HG03139 (cell line): Measurements from ENCODE around the gene COL21A1.

Source experiments
- ATAC-seq: cut with Tn5 transposase; IDR thresholded peaks from one replicate; pipeline ENCODE4 v1.9.1; 2021; ENCODE audit not compliant: unreplicated experiment

Gene COL21A1

DNA sequence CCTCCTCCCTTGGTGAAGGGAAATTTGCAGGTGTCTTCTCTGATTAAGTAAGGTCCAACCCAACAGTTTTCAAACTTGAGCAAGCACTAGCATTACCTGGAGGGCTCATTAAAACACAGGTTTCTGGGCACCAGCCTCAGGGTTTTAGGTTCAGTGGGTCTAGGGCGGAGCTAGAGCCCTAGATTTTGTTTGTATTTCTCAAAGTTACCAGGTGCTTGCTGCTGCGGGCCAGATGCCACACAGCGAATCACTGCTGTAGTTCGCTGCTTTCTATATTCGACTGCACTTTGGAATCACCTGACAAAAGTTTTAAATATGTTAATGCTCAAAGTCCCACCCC is 869 bp downstream of the COL21A1 start:
- no peak for ATAC-seq

DNA sequence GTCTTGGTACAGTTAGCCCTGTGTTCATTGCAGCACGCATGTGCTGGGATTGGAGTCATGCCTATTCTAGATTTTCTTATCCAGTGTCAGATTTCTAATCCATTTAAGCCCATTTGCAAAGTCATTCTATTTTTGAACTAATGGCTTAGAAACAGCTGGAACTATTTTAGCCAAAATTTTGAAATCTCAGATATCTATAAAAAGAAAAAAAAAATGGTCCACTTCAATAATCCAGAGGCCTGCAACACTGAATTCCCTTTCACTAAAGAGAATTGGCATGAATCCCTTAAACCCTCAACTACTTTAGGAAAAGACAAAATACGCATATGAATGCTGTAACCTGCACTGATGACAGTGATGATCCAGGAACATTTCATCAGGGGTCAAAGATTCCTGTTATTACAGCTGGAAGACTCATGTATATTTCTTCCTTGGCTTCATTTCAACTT is 1.5 kb downstream of the COL21A1 start:
- no peak for ATAC-seq

DNA sequence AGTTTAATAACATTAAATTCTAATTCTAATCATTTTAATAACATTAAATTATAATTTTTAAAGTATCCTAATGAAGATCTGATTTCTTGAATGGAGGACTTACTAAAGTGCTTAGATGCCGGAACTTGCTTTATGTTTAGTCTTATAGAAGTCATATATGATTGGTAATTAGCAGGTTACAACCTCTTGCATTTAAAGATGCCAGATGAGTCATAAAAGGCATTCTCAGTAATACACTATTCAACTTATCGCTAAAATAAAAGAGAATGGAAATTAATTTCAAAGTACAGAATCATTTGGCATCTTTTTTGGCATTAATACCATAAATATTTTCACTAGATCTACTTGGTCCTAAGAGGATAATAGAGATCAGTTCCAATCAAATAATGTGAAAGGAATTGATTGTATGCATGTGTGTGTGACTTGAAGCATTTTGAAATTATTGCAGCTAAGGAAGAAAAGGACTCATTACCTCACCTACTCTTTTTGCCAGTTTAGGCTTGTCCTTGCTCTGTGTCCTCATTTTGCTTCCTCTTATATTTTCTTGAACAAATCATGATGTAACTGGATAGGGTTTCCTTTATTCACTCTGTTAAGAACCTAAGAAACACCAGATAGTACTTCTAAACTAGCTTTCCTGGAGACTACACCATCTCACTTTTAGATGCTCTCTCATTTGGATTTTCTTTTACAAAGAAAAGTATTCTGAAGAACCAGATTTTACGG is 2.7 kb downstream of the COL21A1 start:
- no peak for ATAC-seq

DNA sequence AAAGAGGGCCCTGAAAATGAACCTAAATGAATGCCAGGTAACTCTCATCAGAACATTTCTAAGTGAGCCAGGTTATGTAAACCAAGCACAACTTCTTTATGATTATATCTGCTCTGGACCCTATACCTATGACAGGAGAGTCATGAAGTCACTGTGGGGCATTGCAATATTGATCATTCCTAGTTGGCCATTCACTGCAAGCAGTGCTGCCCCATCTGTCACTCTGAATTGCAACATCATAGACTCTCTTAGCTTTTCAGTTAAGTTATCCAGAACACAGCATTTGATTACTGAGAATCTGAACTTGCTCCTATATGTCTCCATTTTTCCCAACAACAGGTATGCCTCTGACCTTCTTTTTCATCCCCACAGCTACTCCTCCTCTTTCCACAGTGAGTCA is 3.3 kb downstream of the COL21A1 start:
- no peak for ATAC-seq

DNA sequence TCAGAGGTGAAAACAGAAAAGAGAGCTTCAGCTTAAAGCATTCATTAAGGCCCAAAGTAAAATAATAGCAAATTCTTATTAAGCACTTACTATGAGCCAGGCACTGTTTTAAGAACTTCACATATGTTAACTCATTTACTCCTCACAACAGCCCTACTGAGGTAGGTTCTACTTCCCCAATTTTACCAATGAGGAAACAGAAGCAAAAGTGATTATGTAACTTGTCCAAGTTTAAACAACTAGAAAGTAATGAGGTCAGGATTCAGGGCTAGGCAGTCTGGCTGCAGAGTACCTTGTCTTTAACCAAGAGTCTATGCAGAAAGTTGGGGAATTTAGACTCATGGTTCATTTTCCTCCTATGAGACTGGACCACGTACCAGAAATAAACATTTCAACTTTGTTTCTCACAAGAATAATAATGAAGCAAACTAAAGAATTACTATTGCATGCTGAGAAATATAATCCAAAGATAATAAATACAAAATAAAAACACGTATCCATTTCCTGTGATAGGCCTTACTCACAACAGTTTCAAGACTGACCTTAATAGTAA is 3.8 kb downstream of the COL21A1 start:
- no peak for ATAC-seq

DNA sequence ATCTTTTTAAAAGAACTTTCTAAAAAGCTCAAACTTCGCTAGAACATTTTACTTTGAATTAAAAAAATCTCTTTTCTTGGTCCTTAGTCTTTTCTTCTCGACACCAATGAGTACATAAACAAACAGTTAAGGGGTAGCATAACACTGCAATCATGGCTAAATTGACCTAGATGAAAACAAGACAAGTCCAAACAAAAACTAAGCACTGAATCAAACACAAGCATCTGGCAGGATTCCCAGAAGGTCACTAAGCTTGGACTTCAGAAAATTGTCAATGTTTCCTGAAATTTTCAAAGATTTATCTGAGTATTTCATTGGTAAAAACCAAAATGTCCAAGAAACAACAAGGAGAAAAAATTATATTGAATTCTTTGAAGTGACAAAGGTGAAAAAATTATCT is 5.0 kb downstream of the COL21A1 start:
- no peak for ATAC-seq

DNA sequence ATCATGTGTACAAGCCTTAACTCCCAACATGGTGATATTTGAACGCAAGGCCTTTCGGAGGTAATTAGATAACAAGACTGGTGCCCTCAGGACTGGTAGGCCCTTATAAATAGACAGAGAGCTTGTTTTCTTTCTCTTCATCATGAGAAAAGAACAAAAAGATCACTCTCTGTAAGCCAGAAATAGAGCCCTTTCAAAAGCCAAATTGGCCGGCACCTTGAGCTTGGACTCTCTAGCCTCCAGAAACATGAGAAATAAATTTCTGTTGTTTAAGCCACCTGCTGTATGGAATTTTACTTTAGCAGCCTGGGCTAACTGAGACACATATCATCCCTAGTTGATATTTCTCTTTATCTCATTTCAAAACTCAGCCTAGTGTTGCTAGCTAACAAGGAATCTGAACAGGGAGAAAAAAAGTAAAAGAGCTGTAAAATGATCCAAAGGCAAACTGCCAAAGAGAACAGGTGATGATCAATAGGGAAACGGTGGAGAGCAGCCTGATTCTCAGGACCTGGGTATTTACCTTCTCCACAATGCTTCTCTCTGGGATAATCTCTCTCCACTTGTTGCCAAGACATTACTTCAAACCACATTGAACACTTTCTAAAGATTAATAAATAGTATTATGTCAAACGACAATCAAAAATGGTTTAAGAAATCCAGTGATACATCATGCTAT is 6.1 kb downstream of the COL21A1 start:
- ATAC-seq = no peak

DNA sequence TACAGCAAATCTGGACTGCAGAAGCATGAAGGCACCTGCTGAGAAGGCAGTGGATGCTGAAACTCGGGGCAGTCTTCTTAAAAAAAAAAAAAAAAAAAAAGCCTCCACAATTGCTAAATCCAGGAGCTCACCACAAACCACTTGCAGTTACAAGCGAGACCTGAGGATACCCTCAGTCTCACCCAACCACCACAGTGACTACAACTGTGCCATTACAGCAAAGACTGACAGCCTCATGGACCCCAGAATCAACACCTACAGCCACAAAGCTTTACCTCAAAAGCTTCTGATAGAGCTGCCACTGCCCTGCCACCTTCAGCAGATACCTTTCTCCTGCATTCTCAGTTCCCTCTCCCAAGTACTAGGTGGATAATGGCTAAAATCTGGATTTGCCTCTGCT is 9.0 kb downstream of the COL21A1 start:
- ATAC-seq = no peak

DNA sequence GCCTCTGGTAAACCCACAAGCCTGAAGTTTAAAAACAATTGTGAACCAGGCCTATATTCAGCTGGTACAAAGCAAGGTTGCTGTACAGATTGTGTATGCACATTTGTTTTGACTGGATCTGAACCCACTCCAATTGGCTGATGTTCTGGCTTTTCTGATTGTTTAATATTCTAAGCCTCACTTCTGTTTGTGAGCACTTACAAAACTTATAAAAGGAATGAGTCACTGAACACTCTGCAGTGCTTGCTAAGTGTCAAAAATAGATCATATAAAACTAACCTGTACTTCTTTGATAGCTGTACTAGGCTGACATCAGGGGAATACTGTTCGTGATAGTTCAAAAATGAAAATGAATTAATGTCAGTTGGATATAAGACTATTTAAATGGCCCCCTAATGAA is 12.1 kb downstream of the COL21A1 start:
- ATAC-seq = no peak

DNA sequence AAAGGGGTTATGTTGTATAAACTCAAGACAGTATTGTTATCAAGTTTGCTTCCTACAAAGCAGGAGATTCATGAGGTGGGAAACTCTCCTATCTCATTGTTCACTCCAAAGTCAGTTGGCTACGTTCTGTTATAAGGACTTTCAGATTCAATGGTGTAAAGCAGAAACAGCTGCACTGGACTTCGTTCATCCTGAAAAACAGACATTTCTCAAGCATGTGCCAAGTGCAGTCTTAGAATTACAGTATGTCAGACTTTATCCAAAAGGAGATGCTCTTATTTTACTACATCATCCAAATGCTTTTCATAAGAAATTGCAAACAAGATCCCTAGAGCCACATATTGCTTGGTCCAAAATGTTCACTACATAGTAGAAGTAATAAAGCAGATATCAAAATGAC is 14.9 kb downstream of the COL21A1 start:
- no peak for ATAC-seq

DNA sequence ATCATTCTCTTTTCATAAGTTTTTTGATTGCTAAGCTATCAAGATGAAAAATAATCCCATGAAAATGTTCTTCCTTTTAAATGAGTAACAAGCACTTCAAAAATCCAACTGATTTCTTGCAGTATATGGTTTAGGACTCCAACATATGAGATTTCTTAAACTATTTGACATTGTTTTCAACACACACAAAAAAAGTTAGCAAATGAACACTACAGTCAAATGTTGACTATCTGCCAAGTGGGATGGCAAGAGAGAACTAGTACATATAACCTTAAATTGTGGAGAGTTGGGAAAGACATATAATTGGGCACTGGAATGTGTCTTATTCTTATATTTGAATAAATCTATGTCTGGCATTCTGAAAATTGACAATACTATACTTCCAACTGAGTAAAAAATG is 15.6 kb downstream of the COL21A1 start:
- no peak for ATAC-seq

DNA sequence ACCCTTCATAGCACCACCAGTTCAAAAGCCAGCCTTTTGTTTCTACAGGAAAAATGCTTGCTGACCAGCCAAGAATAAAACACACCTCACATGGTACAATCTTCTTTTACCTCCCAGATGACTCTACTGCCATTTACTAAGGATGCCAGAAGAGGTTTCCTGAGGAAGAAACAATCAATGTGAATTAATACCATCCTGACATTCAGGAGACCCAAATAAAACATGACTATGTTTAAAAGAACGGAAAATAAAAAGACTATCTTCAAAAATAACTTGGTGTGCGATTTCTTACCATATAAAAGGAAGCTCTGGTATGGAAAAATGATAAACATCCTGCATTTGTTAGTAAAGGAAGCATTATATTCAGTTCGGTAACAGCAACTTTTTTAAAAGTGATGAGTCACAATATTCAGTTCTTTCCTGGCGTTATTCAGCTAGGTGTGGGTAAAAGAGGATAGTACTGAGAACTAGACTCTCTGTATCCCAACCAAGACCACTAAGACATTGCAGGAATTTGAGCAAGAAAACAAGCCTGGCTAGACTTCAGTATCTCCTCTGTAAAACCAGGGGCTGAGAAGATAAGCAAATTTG is 16.3 kb downstream of the COL21A1 start:
- no peak for ATAC-seq

DNA sequence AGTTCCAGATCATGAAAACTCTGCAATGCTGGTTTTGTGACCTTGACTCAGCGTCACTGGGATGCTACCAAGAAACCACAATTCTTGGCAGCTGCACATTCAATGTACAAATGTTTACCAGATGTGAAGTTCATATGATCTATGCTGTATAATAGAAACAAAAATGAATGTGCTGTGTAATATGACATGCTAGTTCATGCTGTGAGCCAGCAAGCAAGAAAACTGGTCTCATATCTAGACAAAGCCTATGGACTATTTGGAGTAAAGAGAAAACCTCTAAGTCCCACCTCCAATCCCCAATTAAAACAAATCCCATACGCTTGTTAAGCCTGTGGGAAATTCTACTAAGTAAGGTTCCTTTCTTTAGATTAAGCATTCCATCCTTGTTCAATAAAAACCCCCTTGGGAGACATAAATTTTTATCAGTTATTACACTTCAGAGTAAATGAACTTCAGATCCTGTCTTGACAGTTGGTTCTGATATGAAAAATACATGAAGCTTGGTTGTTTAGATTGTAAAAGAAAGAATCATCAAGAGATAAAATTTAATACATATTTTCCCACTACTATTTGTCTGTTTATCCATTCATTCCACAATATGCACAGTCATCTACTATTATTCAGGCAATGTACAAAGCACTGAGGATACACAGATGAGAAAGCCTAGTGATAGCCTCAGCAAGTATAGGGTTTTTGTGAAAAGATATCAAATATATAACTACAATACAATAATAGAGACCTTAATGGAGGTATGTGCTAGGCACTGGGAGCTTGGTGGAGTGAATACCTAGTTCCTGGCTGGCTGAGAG is 20.1 kb downstream of the COL21A1 start:
- no peak for ATAC-seq

DNA sequence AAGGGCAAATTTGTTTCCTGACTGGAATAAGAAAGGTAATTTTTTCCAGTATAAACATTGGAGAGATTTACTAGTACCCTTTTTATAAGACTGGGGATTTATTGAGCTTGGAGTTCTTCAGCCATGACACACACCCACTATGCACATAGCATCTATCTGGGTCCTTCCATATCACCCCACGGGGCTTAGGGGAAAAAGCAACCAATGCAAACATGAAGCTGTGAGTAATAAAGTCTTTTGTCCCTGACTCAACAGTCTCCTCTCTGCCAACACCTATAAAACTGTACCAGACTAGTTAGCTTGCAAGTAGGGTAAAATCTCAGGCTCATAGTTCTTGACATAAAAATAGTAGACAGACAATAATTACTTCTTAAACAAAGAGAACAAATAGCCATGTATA is 23.4 kb downstream of the COL21A1 start:
- no peak for ATAC-seq

DNA sequence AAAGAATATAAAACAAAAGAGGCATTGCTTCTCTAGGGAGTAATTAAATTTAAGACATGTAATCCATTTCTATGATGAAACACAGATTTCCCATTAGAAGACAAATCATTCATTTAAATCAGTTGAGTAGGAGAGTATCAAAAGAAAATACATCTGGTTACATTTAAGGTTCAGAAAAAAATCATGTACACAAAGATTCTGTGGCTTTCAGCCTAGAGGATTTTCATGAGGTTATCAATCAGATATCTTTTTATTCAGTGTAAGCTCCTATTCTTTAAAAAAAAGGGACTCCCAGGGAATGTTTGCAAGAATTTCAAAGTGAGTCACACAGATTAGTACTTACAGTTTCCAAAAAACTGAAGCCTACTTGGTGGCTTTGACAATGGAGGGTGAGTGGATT is 24.9 kb downstream of the COL21A1 start:
- ATAC-seq = no peak

DNA sequence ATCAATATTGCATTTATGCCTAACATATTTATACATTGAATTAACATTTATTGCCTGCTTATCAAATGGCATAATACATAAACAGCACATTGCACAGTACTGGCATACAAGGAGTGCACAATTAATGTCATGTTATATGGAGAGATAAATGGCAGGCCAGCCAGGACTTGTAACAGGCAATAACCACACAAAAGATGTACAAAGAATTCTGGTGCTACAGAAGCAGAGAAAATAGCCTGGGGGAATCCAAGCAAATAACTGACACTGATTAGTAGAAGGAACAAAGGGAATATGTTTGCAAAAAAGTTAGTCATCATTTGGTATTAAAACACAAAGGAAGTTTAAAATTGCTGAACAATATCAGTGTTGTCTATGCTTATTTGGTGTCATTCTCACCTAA is 27.3 kb downstream of the COL21A1 start:
- no peak for ATAC-seq

DNA sequence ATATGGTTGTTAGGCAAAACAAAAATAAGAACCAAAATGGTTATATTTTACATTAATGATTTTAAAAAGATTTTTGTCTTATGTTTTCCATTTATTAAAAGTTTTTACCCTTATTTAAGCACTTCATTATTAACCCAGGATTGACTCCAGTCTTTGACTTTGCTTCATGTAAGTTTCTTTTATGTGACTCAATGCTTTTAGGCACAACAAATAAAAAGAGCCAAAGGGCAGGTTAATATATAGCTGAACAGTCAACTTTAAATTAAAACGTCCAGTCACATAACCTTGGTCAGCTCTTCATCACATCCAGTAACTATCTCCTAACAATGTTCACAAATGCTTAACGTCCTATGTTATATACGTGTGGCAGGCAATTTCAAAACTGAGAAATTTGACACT is 32.7 kb downstream of the COL21A1 start:
- no peak for ATAC-seq

DNA sequence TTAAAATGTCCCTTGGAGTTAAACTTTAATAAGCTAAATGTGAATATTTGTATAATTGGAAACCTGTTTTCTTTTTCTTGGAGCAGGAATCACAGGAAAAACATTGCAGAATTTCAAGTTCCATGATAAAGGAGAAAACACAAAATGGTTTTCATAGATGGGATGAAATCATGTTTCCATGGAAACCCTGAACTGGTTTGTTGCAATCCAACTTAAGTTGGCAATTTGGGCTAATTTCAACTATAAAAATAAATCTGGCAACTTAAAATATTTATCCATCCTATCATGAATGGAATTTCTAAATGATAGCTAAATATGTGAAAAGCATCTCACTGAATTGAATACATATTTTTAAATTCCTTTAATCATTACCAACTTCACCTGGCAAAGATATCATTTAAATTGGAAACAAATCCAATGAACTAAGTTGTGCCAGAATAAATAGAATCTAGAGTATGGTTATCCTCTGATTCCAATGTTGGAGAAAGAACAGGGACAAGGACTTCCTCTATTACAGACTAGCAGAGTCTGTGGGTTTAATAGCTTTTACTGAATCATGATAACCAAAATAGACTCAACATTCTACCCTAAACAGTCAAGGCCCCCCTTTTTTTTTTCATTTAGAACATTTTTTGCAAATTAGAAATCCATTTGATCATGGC is 33.2 kb downstream of the COL21A1 start:
- ATAC-seq = no peak

DNA sequence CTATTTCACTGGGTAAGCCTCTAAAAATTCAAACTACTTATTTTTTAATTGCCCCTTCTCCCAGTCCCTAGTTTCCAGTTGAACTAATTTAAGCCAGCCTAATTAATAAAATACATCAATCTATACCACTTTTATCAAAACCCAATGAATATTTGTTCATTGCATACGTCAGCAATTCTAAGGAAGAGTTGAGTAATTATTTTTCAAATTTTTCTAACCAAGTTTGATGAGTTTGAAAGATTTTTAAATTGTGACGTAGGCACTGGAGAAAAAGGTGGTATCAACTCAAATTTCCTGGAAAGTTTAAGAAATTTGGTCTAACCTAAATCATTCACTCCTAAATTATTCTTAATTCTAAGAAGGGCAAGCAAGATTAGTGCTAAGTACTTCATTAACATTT is 35.7 kb downstream of the COL21A1 start:
- no peak for ATAC-seq

DNA sequence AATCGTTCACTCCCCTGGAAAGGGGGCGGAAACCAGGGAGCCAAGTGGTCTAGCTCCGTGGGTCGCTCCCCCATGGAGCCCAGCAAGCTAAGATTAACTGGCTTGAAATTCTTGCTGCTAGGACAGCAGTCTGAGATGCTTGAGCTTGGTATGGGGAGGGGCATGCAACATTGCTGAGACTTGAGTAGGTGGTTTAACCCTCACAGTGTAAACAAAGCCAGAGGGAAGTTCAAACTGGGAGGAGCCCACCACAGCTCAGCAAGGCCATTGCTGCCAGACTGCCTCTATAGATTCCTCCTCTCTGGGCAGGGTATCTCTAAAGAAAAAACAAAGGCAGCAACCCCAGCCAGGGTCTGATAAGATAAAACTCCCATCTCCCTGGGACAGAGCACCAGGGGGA is 43.2 kb downstream of the COL21A1 start:
- no peak for ATAC-seq

DNA sequence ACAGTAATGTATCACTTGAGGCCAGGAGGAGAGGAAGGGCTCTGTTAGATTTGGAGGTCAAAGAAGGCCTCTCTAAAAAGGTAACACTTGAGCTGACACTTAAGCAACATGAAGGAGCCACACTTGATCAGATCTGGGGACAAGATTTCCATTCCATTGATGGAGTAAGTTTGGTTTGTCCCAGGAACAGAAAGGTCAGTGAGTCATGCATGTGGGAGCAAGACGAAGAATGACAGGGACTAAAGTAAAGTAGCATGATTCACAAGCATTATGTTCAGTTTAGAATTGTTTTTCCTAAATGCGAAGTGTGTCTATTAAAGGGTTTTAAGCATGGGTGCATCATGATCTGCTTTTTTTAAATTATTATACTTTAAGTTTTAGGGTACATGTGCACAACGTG is 47.4 kb downstream of the COL21A1 start:
- ATAC-seq = no peak
